ENCODE data around the gene TBC1D32.

GRCh38 chr6:121382467-121383121 is 48.3 kb upstream of the TBC1D32 start:
- TF ChIP-seq POLR2A (IDR thresholded peaks at IDR 0.05), result no peak
- TF ChIP-seq, protein P1, sequence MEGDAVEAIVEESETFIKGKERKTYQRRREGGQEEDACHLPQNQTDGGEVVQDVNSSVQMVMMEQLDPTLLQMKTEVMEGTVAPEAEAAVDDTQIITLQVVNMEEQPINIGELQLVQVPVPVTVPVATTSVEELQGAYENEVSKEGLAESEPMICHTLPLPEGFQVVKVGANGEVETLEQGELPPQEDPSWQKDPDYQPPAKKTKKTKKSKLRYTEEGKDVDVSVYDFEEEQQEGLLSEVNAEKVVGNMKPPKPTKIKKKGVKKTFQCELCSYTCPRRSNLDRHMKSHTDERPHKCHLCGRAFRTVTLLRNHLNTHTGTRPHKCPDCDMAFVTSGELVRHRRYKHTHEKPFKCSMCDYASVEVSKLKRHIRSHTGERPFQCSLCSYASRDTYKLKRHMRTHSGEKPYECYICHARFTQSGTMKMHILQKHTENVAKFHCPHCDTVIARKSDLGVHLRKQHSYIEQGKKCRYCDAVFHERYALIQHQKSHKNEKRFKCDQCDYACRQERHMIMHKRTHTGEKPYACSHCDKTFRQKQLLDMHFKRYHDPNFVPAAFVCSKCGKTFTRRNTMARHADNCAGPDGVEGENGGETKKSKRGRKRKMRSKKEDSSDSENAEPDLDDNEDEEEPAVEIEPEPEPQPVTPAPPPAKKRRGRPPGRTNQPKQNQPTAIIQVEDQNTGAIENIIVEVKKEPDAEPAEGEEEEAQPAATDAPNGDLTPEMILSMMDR (IDR thresholded peaks at IDR 0.05), result no peak
